Thyroid gland (tissue), 4 donors: ENCODE data around the gene BMPR2.

Source experiments
- POLR2A ChIP-seq, 2 donors: fragments of 450-650 bp; IDR thresholded peaks; one replicate each; pipeline ENCODE4 v1.6.1; 2017; ENCODE audit warnings: antibody characterized with exemption in 2 of 2, mild to moderate bottlenecking in 2 of 2, moderate library complexity in 1 of 2
- TF ChIP-seq, protein P1 (sequence below), 6 experiments: fragments of 200-600 bp in 3 of 6; fragments of 450-650 bp in 3 of 6; sonication (generic) in 3 of 6; IDR thresholded peaks; one replicate each; pipeline ENCODE4 v1.5.1; 2016 to 2019; ENCODE audit warnings: antibody characterized with exemption in 6 of 6, mild to moderate bottlenecking in 2 of 6, inconsistent platforms in 1 of 6, moderate library complexity in 1 of 6

- TF ChIP-seq, protein P1, sequence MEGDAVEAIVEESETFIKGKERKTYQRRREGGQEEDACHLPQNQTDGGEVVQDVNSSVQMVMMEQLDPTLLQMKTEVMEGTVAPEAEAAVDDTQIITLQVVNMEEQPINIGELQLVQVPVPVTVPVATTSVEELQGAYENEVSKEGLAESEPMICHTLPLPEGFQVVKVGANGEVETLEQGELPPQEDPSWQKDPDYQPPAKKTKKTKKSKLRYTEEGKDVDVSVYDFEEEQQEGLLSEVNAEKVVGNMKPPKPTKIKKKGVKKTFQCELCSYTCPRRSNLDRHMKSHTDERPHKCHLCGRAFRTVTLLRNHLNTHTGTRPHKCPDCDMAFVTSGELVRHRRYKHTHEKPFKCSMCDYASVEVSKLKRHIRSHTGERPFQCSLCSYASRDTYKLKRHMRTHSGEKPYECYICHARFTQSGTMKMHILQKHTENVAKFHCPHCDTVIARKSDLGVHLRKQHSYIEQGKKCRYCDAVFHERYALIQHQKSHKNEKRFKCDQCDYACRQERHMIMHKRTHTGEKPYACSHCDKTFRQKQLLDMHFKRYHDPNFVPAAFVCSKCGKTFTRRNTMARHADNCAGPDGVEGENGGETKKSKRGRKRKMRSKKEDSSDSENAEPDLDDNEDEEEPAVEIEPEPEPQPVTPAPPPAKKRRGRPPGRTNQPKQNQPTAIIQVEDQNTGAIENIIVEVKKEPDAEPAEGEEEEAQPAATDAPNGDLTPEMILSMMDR (IDR thresholded peaks at IDR 0.05) = no peak
- TF ChIP-seq POLR2A (IDR thresholded peaks at IDR 0.05) = no peak
These were observed 2.6 kb upstream of the BMPR2 start for GRCh38 chr2:202373490-202373889.
